ENCODE results near the gene DLK1. TPM values are rescaled to one million over a fixed set of nuclear protein-coding genes. Genes with fewer than 3 reads are reported as not detected.

DLK1 gene
- total RNA-seq, 2 donors from 2014 or later = 26.2 to 33.0 TPM

GRCh38 chr14:100778951-100779690, 52.4 kb downstream of the DLK1 start:
- Histone ChIP-seq H3K36me3 (replicated peaks in 1 of 2; ENCODE audit: insufficient read depth in 1 of 2, low read depth in 2 of 2) (no peaks in the 10 kb centered on the region), H3K27ac (no peak overlapping the region), H3K4me1 (no peaks in the 10 kb centered on the region), H3K27me3 (no peaks in the 10 kb centered on the region), H3K9me3 (no peaks in the 10 kb centered on the region), H3K4me3 (no peak overlapping the region)
- ATAC-seq (no peak), DNase-seq (peak in 1 of 4 donors; percentile 2)
- 84 to 86% methylated on average over 10 to 23 of the region's 24 CpGs for WGBS, 2 donors
- intact Hi-C loops (cut with DNase I) = no loop called here
- no peak for TF ChIP-seq CTCF (IDR thresholded peaks at IDR 0.05)
- no peak for TF ChIP-seq POLR2A (IDR thresholded peaks at IDR 0.05)

GRCh38 chr14:100779691-100780080, 53.0 kb downstream of the DLK1 start:
- TF ChIP-seq CTCF (IDR thresholded peaks at IDR 0.05) (no peak), POLR2A (IDR thresholded peaks at IDR 0.05) (no peak)
- WGBS, 2 donors = 85 to 94% methylated on average over 13 of the region's 13 CpGs
- no peak overlapping the region for H3K27ac ChIP-seq
- intact Hi-C loops (cut with DNase I) = no loop called here
- no peak overlapping the region for H3K4me3 ChIP-seq
- no peaks in the 10 kb centered on the region for H3K4me1 ChIP-seq
- no peaks in the 10 kb centered on the region for H3K36me3 ChIP-seq (replicated peaks in 1 of 2; ENCODE audit: insufficient read depth in 1 of 2, low read depth in 2 of 2)
- ATAC-seq = no peak
- no peaks in the 10 kb centered on the region for H3K27me3 ChIP-seq
- H3K9me3 ChIP-seq = no peaks in the 10 kb centered on the region
- peak in 1 of 4 donors; percentile 2 for DNase-seq

- ATAC-seq (no peak), DNase-seq (no peak)
- no peak overlapping the region for H3K4me3 ChIP-seq
- no peak for TF ChIP-seq CTCF (IDR thresholded peaks at IDR 0.05)
- no peak for TF ChIP-seq POLR2A (IDR thresholded peaks at IDR 0.05)
- no peaks in the 10 kb centered on the region for H3K36me3 ChIP-seq (replicated peaks in 1 of 2; ENCODE audit: insufficient read depth in 1 of 2, low read depth in 2 of 2)
- 82 to 93% methylated on average over 3 to 12 of the region's 12 CpGs for WGBS, 2 donors
- no peak overlapping the region for H3K27ac ChIP-seq
- no peaks in the 10 kb centered on the region for H3K4me1 ChIP-seq
- no peaks in the 10 kb centered on the region for H3K9me3 ChIP-seq
- no peaks in the 10 kb centered on the region for H3K27me3 ChIP-seq
- intact Hi-C loops (cut with DNase I) = no loop called here
Observed at GRCh38 chr14:100780246-100780645, 53.6 kb downstream of the DLK1 start.

- 71 to 81% methylated on average over 12 of the region's 12 CpGs for WGBS, 2 donors
- no peak for ATAC-seq
- TF ChIP-seq POLR2A (IDR thresholded peaks at IDR 0.05) = no peak
- no peak for TF ChIP-seq CTCF (IDR thresholded peaks at IDR 0.05)
- intact Hi-C loops (cut with DNase I) = no loop called here
- Histone ChIP-seq H3K4me1 (no peaks in the 10 kb centered on the region), H3K9me3 (no peaks in the 10 kb centered on the region), H3K4me3 (no peak overlapping the region), H3K36me3 (replicated peaks in 1 of 2; ENCODE audit: insufficient read depth in 1 of 2, low read depth in 2 of 2) (no peaks in the 10 kb centered on the region), H3K27ac (no peak overlapping the region), H3K27me3 (no peaks in the 10 kb centered on the region)
- no peak for DNase-seq
Observed at GRCh38 chr14:100780646-100781355, 54.1 kb downstream of the DLK1 start.

All from body of pancreas (tissue), 4 donors.